Kasumi-1 (cell line): Measurements from ENCODE around the gene SLC5A3.

Experiments
- DNase-seq, 2 experiments: peaks; one replicate each; lab custom pipeline; 2025; lab: John Stamatoyannopoulos, UW

The SLC5A3 gene

GRCh38 chr21:34100337-34100736 lies 27.0 kb downstream of the SLC5A3 start:
- DNase-seq, result no peak

GRCh38 chr21:34100790-34101189 lies 27.4 kb downstream of the SLC5A3 start:
- DNase-seq, result no peak

- no peak for DNase-seq
Observed at GRCh38 chr21:34105947-34106541, 32.7 kb downstream of the SLC5A3 start.

GRCh38 chr21:34107606-34108005 lies 34.2 kb downstream of the SLC5A3 start:
- no peak for DNase-seq

GRCh38 chr21:34109075-34109474 lies 35.7 kb downstream of the SLC5A3 start:
- no peak for DNase-seq

GRCh38 chr21:34110594-34111202 lies 37.3 kb downstream of the SLC5A3 start:
- no peak for DNase-seq

- DNase-seq, result no peak
Observed at GRCh38 chr21:34112316-34113033, 39.1 kb downstream of the SLC5A3 start.

- no peak for DNase-seq
Observed at GRCh38 chr21:34113842-34114241, 40.5 kb downstream of the SLC5A3 start.

GRCh38 chr21:34115160-34115559 lies 41.8 kb downstream of the SLC5A3 start:
- DNase-seq, result no peak

- DNase-seq, result no peak
Observed at GRCh38 chr21:34116569-34116968, 43.2 kb downstream of the SLC5A3 start.

GRCh38 chr21:34120867-34121266 lies 47.5 kb downstream of the SLC5A3 start:
- DNase-seq, result no peak

- no peak for DNase-seq
Observed at GRCh38 chr21:34122047-34122446, 48.7 kb downstream of the SLC5A3 start.
